DND-41 (cell line): ENCODE results near the gene NT5DC3.

Experiments used
- ATAC-seq: fragments of 200-7000 bp; cut with Tn5 transposase; 3 replicates; pipeline ENCODE4 v1.9.1; 2021; ENCODE audit warnings: low read depth; ENCODE audit not compliant: insufficient read depth
- DNase-seq: peaks from one replicate; pipeline ENCODE4 v3.0.0-alpha.2; 2020
- H2AFZ ChIP-seq: 2 replicates; pipeline ENCODE4 v1.6.0; 2012; ENCODE audit warnings: low read depth, low read length
- H3K27ac ChIP-seq: 2 replicates; pipeline ENCODE4 v1.5.1; 2012; ENCODE audit warnings: low read length, inconsistent platforms
- H3K27me3 ChIP-seq: fragments of 200-600 bp; sonication (generic); 2 replicates; pipeline ENCODE4 v1.6.0; 2012; ENCODE audit warnings: low read length, mild to moderate bottlenecking, inconsistent platforms; ENCODE audit not compliant: insufficient read depth, poor library complexity
- H3K36me3 ChIP-seq: 2 replicates; pipeline ENCODE4 v1.5.1; 2012; ENCODE audit warnings: low read length, inconsistent platforms; ENCODE audit not compliant: insufficient read depth
- H3K4me1 ChIP-seq: 2 replicates; pipeline ENCODE4 v1.5.1; 2012; ENCODE audit warnings: mild to moderate bottlenecking, low read length; ENCODE audit not compliant: insufficient read depth
- H3K4me2 ChIP-seq: 2 replicates; pipeline ENCODE4 v1.6.0; 2012; ENCODE audit warnings: mild to moderate bottlenecking, moderate library complexity, low read length, inconsistent platforms; ENCODE audit not compliant: insufficient read depth
- H3K4me3 ChIP-seq, 2 experiments: fragments of 200-600 bp in 1 of 2; shearing (Covaris generic) in 1 of 2; 2 replicates each; pipeline ENCODE4 v1.5.1; 2012 to 2016; ENCODE audit warnings: inconsistent platforms in 2 of 2, low read length in 2 of 2, mild to moderate bottlenecking in 2 of 2, low read depth in 1 of 2, moderate library complexity in 1 of 2
- H3K79me2 ChIP-seq: 2 replicates; pipeline ENCODE4 v1.6.0; 2012; ENCODE audit warnings: low read length, inconsistent platforms; ENCODE audit not compliant: insufficient read depth
- H3K9ac ChIP-seq: 2 replicates; pipeline ENCODE4 v1.6.0; 2012; ENCODE audit warnings: low read depth, mild to moderate bottlenecking, inconsistent platforms, low read length, moderate library complexity
- H3K9me3 ChIP-seq: 2 replicates; pipeline ENCODE4 v1.5.1; 2012; ENCODE audit warnings: low read length, moderate library complexity, mild to moderate bottlenecking, inconsistent platforms; ENCODE audit not compliant: insufficient read depth, severe bottlenecking
- H4K20me1 ChIP-seq: 2 replicates; pipeline ENCODE4 v1.6.0; 2012; ENCODE audit warnings: low read length; ENCODE audit not compliant: insufficient read depth
- CTCF ChIP-seq: IDR thresholded peaks from 2 replicates; pipeline ENCODE4 v1.5.1; 2012; ENCODE audit warnings: borderline replicate concordance, low read length, moderate library complexity, mild to moderate bottlenecking; ENCODE audit not compliant: poor library complexity, severe bottlenecking; ENCODE audit errors: extremely low read depth
- EZH2 ChIP-seq: IDR thresholded peaks from 3 replicates; pipeline ENCODE4 v1.6.1; 2012; ENCODE audit warnings: borderline replicate concordance, low read depth, mild to moderate bottlenecking, moderate library complexity, low read length, inconsistent platforms; ENCODE audit not compliant: severe bottlenecking

Gene NT5DC3

GRCh38 chr12:103834942-103835341 lies 6.1 kb downstream of the NT5DC3 start:
- Histone ChIP-seq H4K20me1 (no peaks in the 10 kb centered on the region), H3K9me3 (no peaks in the 10 kb centered on the region), H3K4me3 (no peak overlapping the region), H3K27ac (no peak overlapping the region), H3K27me3 (peaks cover 20% of the 10 kb centered on the region), H3K9ac (no peak overlapping the region), H3K36me3 (no peaks in the 10 kb centered on the region), H2AFZ (no peak overlapping the region), H3K79me2 (no peaks in the 10 kb centered on the region), H3K4me2 (no peak overlapping the region), H3K4me1 (no peaks in the 10 kb centered on the region)
- DNase-seq (no peak), ATAC-seq (no peak)
- TF ChIP-seq CTCF: no peak
- no peak for TF ChIP-seq EZH2

GRCh38 chr12:103833891-103834290 lies 7.1 kb downstream of the NT5DC3 start:
- no peak overlapping the region for H3K4me3 ChIP-seq
- H3K4me2 ChIP-seq: no peak overlapping the region
- H3K4me1 ChIP-seq: no peaks in the 10 kb centered on the region
- ATAC-seq (no peak), DNase-seq (no peak)
- H3K9ac ChIP-seq: no peak overlapping the region
- H2AFZ ChIP-seq: no peak overlapping the region
- no peak overlapping the region for H3K27ac ChIP-seq
- H3K27me3 ChIP-seq: peaks cover 28% of the 10 kb centered on the region
- no peaks in the 10 kb centered on the region for H3K79me2 ChIP-seq
- TF ChIP-seq CTCF (no peak), EZH2 (no peak)
- H3K9me3 ChIP-seq: no peaks in the 10 kb centered on the region
- no peaks in the 10 kb centered on the region for H4K20me1 ChIP-seq
- H3K36me3 ChIP-seq: no peaks in the 10 kb centered on the region

GRCh38 chr12:103833095-103833775 lies 7.8 kb downstream of the NT5DC3 start:
- Histone ChIP-seq H3K27me3 (peaks cover 28% of the 10 kb centered on the region), H3K79me2 (no peaks in the 10 kb centered on the region), H3K9ac (no peak overlapping the region), H2AFZ (no peak overlapping the region), H3K4me3 (no peak overlapping the region), H4K20me1 (no peaks in the 10 kb centered on the region), H3K4me2 (no peak overlapping the region), H3K27ac (no peak overlapping the region), H3K36me3 (no peaks in the 10 kb centered on the region), H3K4me1 (no peaks in the 10 kb centered on the region), H3K9me3 (no peaks in the 10 kb centered on the region)
- TF ChIP-seq CTCF: no peak
- no peak for TF ChIP-seq EZH2
- ATAC-seq: no peak
- DNase-seq: no peak
